ENCODE data around the gene RPH3AL. TPM values are rescaled to one million over a fixed set of nuclear protein-coding genes. Genes with fewer than 3 reads are reported as not detected.

RPH3AL gene
- total RNA-seq, 4 donors from 2014 or later = 9.9 to 44.7 (median 21.5) TPM

GRCh38 chr17:339193-340061 is 13.2 kb downstream of the RPH3AL start:
- Histone ChIP-seq H3K36me3 (no peaks in the 10 kb centered on the region), H3K4me1 (no peaks in the 10 kb centered on the region), H3K27me3 (no peaks in the 10 kb centered on the region), H3K27ac (no peak overlapping the region), H3K4me3 (no peak overlapping the region), H3K9me3 (no peaks in the 10 kb centered on the region)
- intact Hi-C loops (cut with DNase I; ENCODE audit: low total_unique reads) = no loop called here
- no peak for DNase-seq
- TF ChIP-seq CTCF (IDR thresholded peaks at IDR 0.05) = no peak
- TF ChIP-seq POLR2A (IDR thresholded peaks at IDR 0.05) = no peak

- Histone ChIP-seq H3K4me1 (no peaks in the 10 kb centered on the region), H3K9me3 (no peaks in the 10 kb centered on the region), H3K36me3 (no peaks in the 10 kb centered on the region), H3K27me3 (no peaks in the 10 kb centered on the region), H3K4me3 (no peak overlapping the region), H3K27ac (no peak overlapping the region)
- intact Hi-C loops (cut with DNase I; ENCODE audit: low total_unique reads) = no loop called here
- no peak for TF ChIP-seq POLR2A (IDR thresholded peaks at IDR 0.05)
- no peak for TF ChIP-seq CTCF (IDR thresholded peaks at IDR 0.05)
- DNase-seq = no peak
Observed at GRCh38 chr17:338442-339192, 14.0 kb downstream of the RPH3AL start.

GRCh38 chr17:337866-338265 is 14.7 kb downstream of the RPH3AL start:
- H3K9me3 ChIP-seq = no peaks in the 10 kb centered on the region
- no peak for TF ChIP-seq CTCF (IDR thresholded peaks at IDR 0.05)
- TF ChIP-seq POLR2A (IDR thresholded peaks at IDR 0.05) = no peak
- no peaks in the 10 kb centered on the region for H3K36me3 ChIP-seq
- no peaks in the 10 kb centered on the region for H3K27me3 ChIP-seq
- H3K27ac ChIP-seq = no peak overlapping the region
- no peak overlapping the region for H3K4me3 ChIP-seq
- intact Hi-C loops (cut with DNase I; ENCODE audit: low total_unique reads) = no loop called here
- DNase-seq = no peak
- no peaks in the 10 kb centered on the region for H3K4me1 ChIP-seq

- no peak for TF ChIP-seq CTCF (IDR thresholded peaks at IDR 0.05)
- TF ChIP-seq POLR2A (IDR thresholded peaks at IDR 0.05) = no peak
- intact Hi-C loops (cut with DNase I; ENCODE audit: low total_unique reads) = no loop called here
- Histone ChIP-seq H3K4me1 (no peaks in the 10 kb centered on the region), H3K27ac (no peak overlapping the region), H3K27me3 (no peaks in the 10 kb centered on the region), H3K36me3 (no peaks in the 10 kb centered on the region), H3K4me3 (no peak overlapping the region), H3K9me3 (no peaks in the 10 kb centered on the region)
- no peak for DNase-seq
Observed at GRCh38 chr17:337453-337852, 15.2 kb downstream of the RPH3AL start.

- no peak for DNase-seq
- Histone ChIP-seq H3K4me3 (no peak overlapping the region), H3K36me3 (no peaks in the 10 kb centered on the region), H3K9me3 (no peaks in the 10 kb centered on the region), H3K27me3 (no peaks in the 10 kb centered on the region), H3K4me1 (no peaks in the 10 kb centered on the region), H3K27ac (no peak overlapping the region)
- intact Hi-C loops (cut with DNase I; ENCODE audit: low total_unique reads) = no loop called here
- no peak for TF ChIP-seq POLR2A (IDR thresholded peaks at IDR 0.05)
- no peak for TF ChIP-seq CTCF (IDR thresholded peaks at IDR 0.05)
Observed at GRCh38 chr17:337022-337420, 15.6 kb downstream of the RPH3AL start.
